ENCODE measurements around the gene CTAGE8.
"Not testable (repeated sequence)": the region's sequence is repeated elsewhere in the genome, so short reads cannot be mapped to it uniquely, and the experiment has no call there.

Gene CTAGE8, protein sequence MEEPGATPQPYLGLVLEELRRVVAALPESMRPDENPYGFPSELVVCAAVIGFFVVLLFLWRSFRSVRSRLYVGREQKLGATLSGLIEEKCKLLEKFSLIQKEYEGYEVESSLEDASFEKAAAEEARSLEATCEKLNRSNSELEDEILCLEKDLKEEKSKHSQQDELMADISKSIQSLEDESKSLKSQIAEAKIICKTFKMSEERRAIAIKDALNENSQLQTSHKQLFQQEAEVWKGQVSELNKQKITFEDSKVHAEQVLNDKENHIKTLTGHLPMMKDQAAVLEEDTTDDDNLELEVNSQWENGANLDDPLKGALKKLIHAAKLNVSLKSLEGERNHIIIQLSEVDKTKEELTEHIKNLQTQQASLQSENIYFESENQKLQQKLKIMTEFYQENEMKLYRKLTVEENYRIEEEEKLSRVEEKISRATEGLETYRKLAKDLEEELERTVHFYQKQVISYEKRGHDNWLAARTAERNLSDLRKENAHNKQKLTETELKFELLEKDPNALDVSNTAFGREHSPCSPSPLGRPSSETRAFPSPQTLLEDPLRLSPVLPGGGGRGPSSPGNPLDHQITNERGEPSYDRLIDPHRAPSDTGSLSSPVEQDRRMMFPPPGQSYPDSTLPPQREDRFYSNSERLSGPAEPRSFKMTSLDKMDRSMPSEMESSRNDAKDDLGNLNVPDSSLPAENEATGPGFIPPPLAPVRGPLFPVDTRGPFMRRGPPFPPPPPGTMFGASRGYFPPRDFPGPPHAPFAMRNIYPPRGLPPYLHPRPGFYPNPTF

DNA sequence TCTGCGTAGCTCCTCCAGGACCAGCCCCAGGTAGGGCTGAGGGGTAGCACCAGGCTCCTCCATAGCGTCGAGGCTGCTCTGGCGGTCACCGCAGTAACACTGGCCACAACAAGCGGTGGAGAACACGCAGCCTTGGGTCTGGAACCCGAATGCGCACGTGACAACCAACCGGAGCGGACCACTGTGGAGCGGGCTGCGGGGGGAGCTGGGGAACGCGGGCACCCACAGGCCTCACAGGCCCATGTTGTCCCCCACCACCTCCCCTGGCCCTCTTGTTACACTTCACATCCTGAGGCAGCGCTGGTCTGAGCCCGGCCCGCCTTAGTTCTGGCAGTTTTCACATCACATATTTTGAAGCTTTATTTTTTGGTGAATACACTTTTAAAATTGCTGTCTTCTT, at the start of gene CTAGE8:
TSS of gene CTAGE8 (minus strand) at position 101 of the 400 bp plus-strand sequence. CDS start at position 63, 38 bp downstream.
- DNase-seq, result not testable (repeated sequence)

- DNase-seq, result not testable (repeated sequence)
These were observed 48.4 kb upstream of the CTAGE8 start for GRCh38 chr7:144317537-144317936.

DNA sequence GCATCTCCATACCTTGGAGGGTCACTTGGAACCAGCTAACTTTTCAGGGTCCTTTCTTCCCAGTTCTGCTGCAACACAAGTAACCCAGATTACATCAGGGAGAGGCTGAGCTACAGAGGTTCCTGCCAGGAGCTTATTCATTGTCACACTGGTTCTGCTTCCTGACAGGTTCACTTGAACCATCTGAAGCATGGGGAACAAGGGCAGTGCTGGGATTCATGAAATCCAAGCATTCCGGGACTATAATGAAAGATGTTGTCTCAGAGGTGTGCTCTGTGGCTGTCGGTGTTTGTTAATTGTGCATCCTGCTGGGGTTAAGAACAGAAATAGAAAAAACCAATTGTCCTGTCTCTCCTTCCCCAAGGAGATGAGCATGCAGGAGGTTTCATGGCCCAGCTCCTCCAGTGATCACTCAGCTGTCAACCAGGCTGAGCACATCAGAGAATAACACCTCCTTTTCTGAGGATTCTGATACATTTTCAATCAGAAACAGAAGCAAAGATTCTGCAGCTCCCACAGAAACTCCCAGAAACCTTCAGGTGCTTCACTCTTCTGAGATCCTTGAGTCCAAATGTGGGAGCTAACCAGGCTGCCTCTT, 42.9 kb upstream of the CTAGE8 start, which contains the start of gene OR2A1:
TSS of gene OR2A1 (plus strand) at position 548 of the 598 bp plus-strand sequence. CDS start 5,706 bp downstream, outside the sequence.
- not testable (repeated sequence) for DNase-seq

DNA sequence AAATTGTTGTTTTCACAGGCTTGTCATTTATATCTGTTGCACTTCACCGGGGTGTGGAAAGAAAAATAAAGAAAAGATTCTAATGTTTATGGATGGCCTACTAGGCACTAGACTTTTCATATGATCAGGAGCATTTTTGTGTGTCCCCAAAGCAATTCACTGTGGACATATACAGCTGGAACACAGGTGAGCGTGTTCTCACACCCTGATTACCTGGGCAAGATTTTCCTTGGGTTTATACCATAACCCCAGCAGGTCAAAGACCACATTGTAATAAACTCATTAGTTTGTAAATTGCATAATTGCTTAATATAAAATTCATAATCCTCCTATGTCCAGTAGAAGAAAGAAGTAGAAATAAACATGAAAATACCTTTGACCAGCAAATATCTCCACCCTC, 42.1 kb upstream of the CTAGE8 start:
- not testable (repeated sequence) for DNase-seq

DNA sequence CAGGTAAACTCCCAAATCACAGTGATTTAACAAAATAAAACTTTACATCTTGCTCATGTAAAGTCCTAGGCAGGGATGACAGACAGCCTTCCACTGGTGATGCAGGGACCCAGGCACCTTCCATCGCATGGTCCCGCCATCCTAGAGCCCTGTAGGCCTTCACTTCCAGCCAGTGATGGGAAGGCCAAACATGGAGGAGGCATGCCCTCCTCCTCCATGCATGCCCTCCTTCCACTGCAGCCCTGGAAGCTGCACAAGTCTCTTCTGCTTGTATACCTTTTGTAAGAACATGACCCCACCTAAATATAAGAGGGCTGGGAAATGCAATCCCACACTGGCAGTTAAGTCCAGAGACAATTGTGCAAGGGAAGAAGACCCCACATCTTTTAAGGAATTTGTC, 40.6 kb upstream of the CTAGE8 start:
- DNase-seq, result not testable (repeated sequence)

GRCh38 chr7:144305156-144305555, 36.1 kb upstream of the CTAGE8 start:
- not testable (repeated sequence) for DNase-seq

GRCh38 chr7:144303607-144304006, 34.5 kb upstream of the CTAGE8 start:
- not testable (repeated sequence) for DNase-seq

DNA sequence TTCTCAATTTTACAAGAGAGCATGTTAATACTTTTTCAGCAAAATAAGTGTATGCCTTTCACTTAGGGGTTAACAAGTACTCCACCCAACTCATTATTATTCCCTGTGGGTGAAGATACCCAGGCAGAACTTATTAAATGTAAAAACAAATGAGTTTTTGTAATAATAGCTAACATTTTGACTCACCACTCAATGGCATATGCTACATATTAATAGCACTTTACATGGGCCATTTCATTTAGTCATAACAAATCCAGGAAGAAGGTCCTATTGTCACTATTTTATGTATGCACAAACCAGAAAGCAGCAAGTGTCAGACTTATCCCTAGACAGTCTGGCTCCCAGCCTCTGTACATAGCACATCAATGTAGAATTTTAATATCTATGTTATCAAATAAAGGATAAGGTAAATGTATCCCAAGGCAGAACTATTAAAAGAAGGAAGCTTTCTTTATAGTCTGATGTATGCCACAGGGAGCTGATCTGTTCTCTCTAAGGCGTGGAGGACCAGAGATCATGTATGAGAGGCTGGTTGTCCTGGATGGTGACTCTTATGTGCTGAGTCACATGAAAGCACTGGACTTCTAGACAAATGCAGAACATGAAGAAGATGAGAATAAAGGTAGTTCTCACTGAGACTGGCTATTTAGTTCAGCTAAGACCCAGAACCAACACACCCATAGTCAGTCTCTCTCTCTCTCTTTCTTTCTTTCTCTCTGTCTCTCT, 33.7 kb upstream of the CTAGE8 start:
- not testable (repeated sequence) for DNase-seq

DNA sequence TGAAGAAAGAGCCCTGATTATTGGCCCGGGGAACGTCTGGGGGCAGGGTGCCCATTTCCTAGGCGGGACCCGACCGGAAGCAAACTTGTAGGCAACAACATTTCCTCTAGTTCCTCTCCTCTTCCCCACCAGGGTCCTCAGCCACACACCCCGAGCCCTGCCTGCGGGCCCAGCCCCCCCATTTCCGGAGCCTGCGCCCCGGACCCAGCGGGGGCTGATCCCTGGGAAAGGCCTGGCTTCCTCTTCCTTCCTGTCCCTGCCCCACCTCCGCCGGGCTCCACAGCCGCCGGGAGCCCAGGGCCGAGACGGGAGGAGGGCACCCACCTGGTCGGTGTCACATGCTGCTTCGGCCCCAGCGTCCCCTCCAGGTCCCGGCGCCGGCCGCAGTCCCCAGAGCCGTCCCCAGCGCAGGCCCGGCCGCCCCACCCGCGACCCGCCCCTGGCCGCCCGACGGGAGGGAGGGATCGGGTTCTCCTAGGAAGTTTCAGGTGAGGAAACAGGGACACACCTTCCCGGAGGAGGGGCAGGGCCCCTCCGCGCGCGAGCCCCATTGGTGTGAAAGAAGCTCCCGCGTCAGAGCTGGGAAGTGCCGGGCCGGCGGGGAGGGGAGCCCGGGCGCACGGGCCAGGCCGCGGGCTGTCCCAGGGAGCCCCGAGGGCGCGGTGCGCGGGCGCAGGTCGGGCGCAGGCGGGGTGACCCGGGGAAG, 24.9 kb upstream of the CTAGE8 start:
- DNase-seq, result peak in 1 of 2 donors; percentile 11

- peak in 1 of 2 donors; percentile 6 for DNase-seq
These were observed 23.5 kb upstream of the CTAGE8 start for GRCh38 chr7:144292384-144293161.

DNA sequence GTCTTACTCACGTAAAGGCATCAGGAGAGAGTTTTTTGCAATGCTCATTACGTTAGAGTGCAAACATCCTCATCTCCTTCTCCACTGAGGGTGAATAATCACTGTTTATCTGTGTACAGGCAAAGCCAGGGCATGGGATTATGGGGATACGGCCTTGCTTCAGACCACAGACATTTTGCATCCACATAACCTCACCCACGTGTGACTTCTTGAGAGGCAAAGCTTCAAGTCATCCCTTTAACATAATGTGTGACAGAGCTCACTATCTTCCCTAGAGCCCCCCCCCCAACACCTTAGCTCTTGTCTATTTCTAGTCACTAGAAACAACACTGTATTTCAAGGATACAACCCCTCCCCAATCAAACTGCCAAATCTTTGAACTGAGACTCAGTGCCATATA, 22.5 kb upstream of the CTAGE8 start:
- peak in 1 of 2 donors; percentile 1 for DNase-seq

GRCh38 chr7:144287171-144287784, 18.2 kb upstream of the CTAGE8 start:
- not testable (repeated sequence) for DNase-seq

DNA sequence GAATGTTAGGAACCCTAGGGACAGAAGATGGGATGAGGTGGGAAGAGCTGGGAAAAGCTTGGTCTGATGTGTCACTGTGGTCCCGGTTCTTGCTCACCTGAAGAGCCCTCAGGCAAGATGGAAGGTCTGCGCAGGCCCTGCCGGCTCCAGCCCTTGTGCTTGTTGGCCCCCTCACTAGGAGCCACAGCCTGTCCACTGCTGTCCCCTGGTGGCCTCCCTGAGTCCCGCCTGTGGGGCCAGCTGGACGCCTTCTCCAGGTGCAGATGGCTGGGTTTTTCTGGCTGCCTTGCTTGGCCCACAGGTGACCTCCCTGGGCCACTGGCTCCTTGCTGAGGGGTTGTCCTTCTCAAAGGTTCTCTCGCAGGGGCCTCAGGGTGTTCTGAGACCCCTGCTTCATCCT, 14.6 kb upstream of the CTAGE8 start:
- DNase-seq, result not testable (repeated sequence)

GRCh38 chr7:144282490-144282889, 13.4 kb upstream of the CTAGE8 start:
- DNase-seq, result not testable (repeated sequence)

- not testable (repeated sequence) for DNase-seq
These were observed 12.9 kb upstream of the CTAGE8 start for GRCh38 chr7:144281981-144282380.

DNA sequence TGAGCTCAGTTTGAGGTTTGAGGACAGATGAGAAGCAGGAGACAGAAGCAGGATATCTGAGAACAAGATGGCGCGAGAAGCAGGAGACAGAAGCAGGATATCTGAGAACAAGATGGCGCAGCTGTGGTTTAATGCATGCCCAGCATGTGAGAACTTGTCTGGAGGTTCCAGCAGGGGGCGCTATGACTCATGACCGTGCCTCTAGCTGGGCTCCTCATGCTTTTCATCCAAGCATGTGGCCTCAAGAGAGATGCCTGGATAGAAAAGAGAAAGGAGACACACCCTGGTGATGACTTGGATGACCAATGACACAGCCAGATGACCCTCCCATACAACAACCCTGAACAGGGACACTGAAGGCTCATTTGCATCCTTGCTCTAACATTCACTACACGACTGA, 10.9 kb upstream of the CTAGE8 start:
- not testable (repeated sequence) for DNase-seq

DNA sequence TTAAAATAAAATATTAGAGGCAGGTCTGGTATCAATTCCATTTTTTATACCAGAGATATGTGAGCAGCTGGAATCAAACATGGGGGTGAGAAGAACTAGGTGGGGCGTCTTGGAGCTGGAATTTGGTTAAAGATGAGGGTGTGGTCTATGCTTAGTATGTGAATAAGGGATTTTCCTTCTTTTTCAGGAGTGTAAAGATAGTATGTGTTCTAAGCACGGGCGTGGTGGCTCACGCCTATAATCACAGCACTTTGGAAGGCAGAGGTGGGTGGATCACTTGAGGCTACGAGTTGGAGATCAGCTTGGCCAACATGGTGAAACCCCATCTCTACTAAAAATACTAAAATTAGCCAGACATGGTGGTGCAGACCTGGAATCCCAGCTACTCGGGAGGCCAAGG, 6.2 kb upstream of the CTAGE8 start:
- DNase-seq, result not testable (repeated sequence)

GRCh38 chr7:144264692-144265091, 4.4 kb downstream of the CTAGE8 start, which contains the start of gene OR2A7:
Gene OR2A7 (minus strand): TSS chr7:144264792. CDS start chr7:144259628, 5,164 bp downstream.
- not testable (repeated sequence) for DNase-seq

GRCh38 chr7:144262128-144262527, 7.0 kb downstream of the CTAGE8 start:
- DNase-seq, result not testable (repeated sequence)

DNA sequence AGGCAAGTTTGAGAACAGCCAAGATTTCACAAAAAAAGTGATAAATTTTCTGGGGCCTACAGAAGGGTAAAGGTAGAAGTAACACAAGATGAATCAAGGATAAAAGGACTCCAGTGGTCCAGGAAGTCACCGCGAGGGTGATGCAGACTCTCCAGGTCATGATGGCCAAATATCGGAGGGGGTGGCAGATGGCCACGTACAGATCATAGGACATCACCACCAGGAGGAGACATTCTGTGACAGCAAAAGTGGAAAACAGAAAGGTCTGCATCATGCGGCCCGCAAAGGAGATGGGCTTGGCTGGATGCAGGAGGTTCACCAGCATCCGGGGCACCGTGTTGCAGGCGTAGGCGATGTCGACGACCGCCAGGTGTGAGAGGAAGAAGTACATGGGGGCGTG, 10.0 kb downstream of the CTAGE8 start:
- DNase-seq, result not testable (repeated sequence)

Data from CD4-positive, alpha-beta T cell treated with Interleukin-4 for 1 hour (primary cell).